GM12891 (cell line): ENCODE results near the gene ARPC4.
A peak's percentile ranks its signal among the peaks of the same experiment; 100 is the strongest.

Experiments
- DNase-seq: peaks from one replicate; pipeline ENCODE4 v3.0.0; 2011; ENCODE audit warnings: low spot score; ENCODE audit not compliant: insufficient read length
- FAIRE-seq: peaks from 2 replicates; lab custom pipeline; 2011; peaks lifted over from hg19 to GRCh38; lab: Jason Lieb, UNC
- PAX5 ChIP-seq: IDR thresholded peaks from 2 replicates; pipeline ENCODE4 v1.6.1; 2011; ENCODE audit warnings: low read length, moderate library complexity, mild to moderate bottlenecking; ENCODE audit not compliant: insufficient read depth, severe bottlenecking
- POLR2A ChIP-seq: IDR thresholded peaks from 2 replicates; pipeline ENCODE4 v1.6.1; 2011; ENCODE audit warnings: low read depth, low read length, control low read depth
- POLR2AphosphoS5 ChIP-seq: IDR thresholded peaks from 2 replicates; pipeline ENCODE4 v1.6.1; 2011; ENCODE audit warnings: low read depth, low read length, control low read depth
- POU2F2 ChIP-seq: IDR thresholded peaks from 2 replicates; pipeline ENCODE4 v1.6.1; 2011; ENCODE audit warnings: low read depth, mild to moderate bottlenecking, control low read depth, low read length, moderate library complexity
- SPI1 ChIP-seq: IDR thresholded peaks from 2 replicates; pipeline ENCODE4 v1.6.1; 2011; ENCODE audit warnings: low read depth, low read length, control low read depth
- TAF1 ChIP-seq: IDR thresholded peaks from 2 replicates; pipeline ENCODE4 v1.6.1; 2011; ENCODE audit warnings: low read depth, low read length, control low read depth

The ARPC4 gene

GRCh38 chr3:9803494-9803893 is 10.6 kb downstream of the ARPC4 start:
- TF ChIP-seq POU2F2 (no peak), POLR2A (no peak), POLR2AphosphoS5 (no peak)
- FAIRE-seq (no peak), DNase-seq (no peak)

- FAIRE-seq (no peak), DNase-seq (no peak)
- TF ChIP-seq SPI1 (no peak), POLR2A (no peak), TAF1 (no peak), POLR2AphosphoS5 (no peak), PAX5 (no peak), POU2F2 (no peak)
Measured at GRCh38 chr3:9804996-9805395, 12.1 kb downstream of the ARPC4 start.

GRCh38 chr3:9806137-9806536 is 13.3 kb downstream of the ARPC4 start:
- TF ChIP-seq TAF1 (no peak), POLR2A (no peak), SPI1 (no peak), POU2F2 (no peak), PAX5 (no peak), POLR2AphosphoS5 (no peak)
- DNase-seq (no peak), FAIRE-seq (no peak)

GRCh38 chr3:9806688-9807589 is 14.1 kb downstream of the ARPC4 start:
- FAIRE-seq (no peak), DNase-seq (no peak)
- TF ChIP-seq SPI1 (no peak), PAX5 (no peak)

GRCh38 chr3:9807981-9808344 is 15.1 kb downstream of the ARPC4 start:
- FAIRE-seq (no peak), DNase-seq (no peak)
- no peak for TF ChIP-seq POU2F2
- TF ChIP-seq SPI1, result no peak
- no peak for TF ChIP-seq TAF1
- no peak for TF ChIP-seq PAX5
- no peak for TF ChIP-seq POLR2AphosphoS5
- TF ChIP-seq POLR2A, result no peak

GRCh38 chr3:9808345-9809037 is 15.6 kb downstream of the ARPC4 start:
- FAIRE-seq, result peak; percentile 60

DNA sequence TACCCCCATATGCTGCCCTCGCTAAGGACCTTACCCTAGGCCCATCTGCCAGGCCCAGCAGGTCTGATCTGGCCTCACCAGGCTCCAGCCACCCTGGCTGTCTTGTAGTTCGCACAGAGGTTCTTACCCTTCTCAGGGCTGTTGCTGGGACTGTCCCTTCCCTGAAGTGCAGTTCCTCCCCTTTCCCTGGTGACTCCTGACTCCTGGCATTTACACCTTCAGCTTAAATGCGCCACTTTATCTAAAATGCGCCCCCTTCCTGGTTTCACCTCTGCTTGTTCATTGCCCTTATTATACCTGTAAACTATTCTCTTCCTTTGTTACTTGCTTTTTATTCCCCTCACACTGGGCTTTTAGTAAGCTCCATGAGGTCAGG is 16.3 kb downstream of the ARPC4 start:
- DNase-seq, result no peak
- TF ChIP-seq PAX5, result no peak
- TF ChIP-seq SPI1, result 0 out of 2 replicates have a peak, but pooled peaks have one; percentile 0
- TF ChIP-seq POU2F2, result no peak
- TF ChIP-seq POLR2A, result no peak
- no peak for FAIRE-seq

More at GRCh38 chr3:9808345-9809037, 15.6 kb downstream of the ARPC4 start:
- DNase-seq, result peak; percentile 56
- no peak for TF ChIP-seq SPI1
- TF ChIP-seq POU2F2, result peak; percentile 67
- peak; percentile 47; the same call in 1 of the 2 replicates for TF ChIP-seq POLR2AphosphoS5
- peak; percentile 46 for TF ChIP-seq POLR2A
- no peak for TF ChIP-seq PAX5
- no peak for TF ChIP-seq TAF1

DNA sequence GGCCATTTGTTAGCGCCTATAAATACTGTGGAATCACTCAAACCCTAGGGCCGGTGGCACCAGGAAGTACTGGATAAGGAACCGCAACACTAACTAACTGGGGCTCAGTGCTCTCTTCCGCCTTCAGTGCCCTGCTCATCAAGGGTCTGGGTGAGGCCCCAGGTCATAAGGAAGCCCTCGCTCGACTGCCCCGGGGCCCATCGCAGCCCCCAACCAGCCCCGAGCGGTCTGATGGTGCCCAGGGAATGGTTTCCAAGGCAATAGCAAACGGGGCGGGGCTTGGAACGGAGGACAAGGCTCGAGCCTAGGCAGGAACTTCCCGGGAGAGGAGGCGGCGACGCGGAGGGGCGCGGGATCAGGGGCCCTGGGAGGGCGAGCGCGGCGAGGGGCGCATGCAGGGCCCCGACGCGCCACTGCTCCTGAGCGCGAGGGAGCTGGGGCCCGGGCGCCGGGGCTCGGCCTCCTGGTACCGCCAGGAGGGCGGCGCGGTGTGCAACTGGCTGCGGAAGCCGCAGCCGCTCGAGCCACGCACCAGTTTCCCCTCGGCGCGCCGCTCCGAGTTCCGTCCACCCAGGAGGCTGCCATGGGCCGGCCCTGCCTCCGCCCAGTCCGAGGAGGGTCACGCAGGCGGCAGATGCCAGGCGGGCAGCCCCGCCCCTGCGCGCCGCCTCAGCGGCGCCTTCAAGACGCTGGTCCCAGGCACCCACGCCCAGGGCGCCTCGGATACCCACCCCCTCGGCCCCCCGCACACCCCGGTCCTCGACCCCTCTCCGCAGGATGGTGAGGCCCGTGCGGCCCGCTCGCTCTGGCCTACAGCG is 16.9 kb downstream of the ARPC4 start, which contains the start of gene TTLL3:
TSS of gene TTLL3 (plus strand) at position 648 of the 818 bp plus-strand sequence. CDS start 400 bp downstream, outside the sequence.
- FAIRE-seq (peak; percentile 80), DNase-seq (peak; percentile 62)
- TF ChIP-seq SPI1 (0 out of 2 replicates have a peak, but pooled peaks have one; percentile 0), POLR2A (peak; percentile 52; the same call in 1 of the 2 replicates), TAF1 (0 out of 2 replicates have a peak, but pooled peaks have one; percentile 13), PAX5 (no peak), POLR2AphosphoS5 (peak; percentile 68), POU2F2 (no peak)

DNA sequence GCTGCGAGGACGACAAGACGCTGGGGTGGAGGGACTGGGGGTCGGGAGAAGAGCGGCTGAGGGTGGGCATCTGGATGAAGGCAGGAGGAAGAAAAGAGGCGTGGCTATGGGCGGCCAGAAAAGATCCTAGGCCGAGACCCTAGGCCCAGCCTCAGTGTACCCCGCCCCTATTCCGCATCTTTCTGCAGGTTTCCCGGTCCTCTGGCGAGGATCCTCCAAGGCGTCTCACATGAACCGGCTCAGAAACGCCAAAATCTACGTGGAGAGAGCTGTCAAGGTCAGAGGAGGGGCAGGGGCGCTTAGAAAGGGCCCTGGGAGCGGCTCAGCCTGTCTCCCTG is 17.5 kb downstream of the ARPC4 start:
- TF ChIP-seq POLR2AphosphoS5 (0 out of 2 replicates have a peak, but pooled peaks have one; percentile 34), PAX5 (no peak)
- FAIRE-seq (no peak), DNase-seq (no peak)
